ENCODE data around the gene MAP2K6. TPM values are rescaled to one million over a fixed set of nuclear protein-coding genes. Genes with fewer than 3 reads are reported as not detected.

MAP2K6 gene
- total RNA-seq, 2 donors from 2014 or later, result 5.4 to 14.1 TPM

DNA sequence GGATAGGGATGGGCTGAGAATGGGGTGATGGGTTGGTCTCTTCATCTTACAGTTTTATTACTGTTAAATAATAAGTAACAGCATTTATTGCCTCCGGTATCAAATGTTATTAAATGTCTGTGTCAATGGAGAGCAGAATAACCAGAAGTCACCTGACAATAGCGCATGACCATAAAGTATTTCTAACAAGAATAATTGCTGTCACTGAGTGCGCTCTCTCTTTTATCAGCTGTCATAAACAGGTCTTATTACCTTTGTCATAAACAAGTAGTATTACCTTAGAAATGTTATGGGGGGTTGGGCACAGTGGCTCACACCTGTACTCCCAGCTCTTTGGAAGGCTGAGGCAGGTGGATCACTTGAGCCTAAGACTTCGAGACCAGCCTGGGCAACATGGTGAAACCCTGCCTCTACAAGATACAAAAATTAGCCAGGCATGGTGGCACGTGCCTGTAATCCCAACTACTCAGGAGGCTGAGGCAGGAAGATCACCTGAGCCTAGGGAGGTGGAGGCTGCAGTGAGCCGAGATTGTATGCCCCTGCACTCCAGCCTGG, 120.6 kb downstream of the MAP2K6 start:
- no peaks in the 10 kb centered on the region for H3K4me1 ChIP-seq (replicated peaks)
- no peaks in the 10 kb centered on the region for H3K36me3 ChIP-seq
- no peak overlapping the region for H3K4me3 ChIP-seq
- no peak overlapping the region for H3K27ac ChIP-seq
- H3K9me3 ChIP-seq, result no peaks in the 10 kb centered on the region
- no peaks in the 10 kb centered on the region for H3K27me3 ChIP-seq (replicated peaks; ENCODE audit: insufficient read depth)
- 71% methylated on average over 6 of the region's 6 CpGs for WGBS
- intact Hi-C loops (cut with DNase I), result no loop called here
- DNase-seq (ENCODE audit: low spot score), result no peak
- TF ChIP-seq CTCF (IDR thresholded peaks at IDR 0.05), result no peak
- TF ChIP-seq POLR2AphosphoS5 (IDR thresholded peaks at IDR 0.05), result no peak
- TF ChIP-seq POLR2A (IDR thresholded peaks at IDR 0.05), result no peak

- DNase-seq (ENCODE audit: low spot score), result no peak
- no peaks in the 10 kb centered on the region for H3K36me3 ChIP-seq
- H3K27ac ChIP-seq, result no peak overlapping the region
- intact Hi-C loops (cut with DNase I), result no loop called here
- H3K4me3 ChIP-seq, result no peak overlapping the region
- H3K9me3 ChIP-seq, result no peaks in the 10 kb centered on the region
- 92% methylated on average over 2 of the region's 2 CpGs for WGBS
- TF ChIP-seq POLR2A (IDR thresholded peaks at IDR 0.05) (no peak), POLR2AphosphoS5 (IDR thresholded peaks at IDR 0.05) (no peak), CTCF (IDR thresholded peaks at IDR 0.05) (no peak)
- no peaks in the 10 kb centered on the region for H3K4me1 ChIP-seq (replicated peaks)
- no peaks in the 10 kb centered on the region for H3K27me3 ChIP-seq (replicated peaks; ENCODE audit: insufficient read depth)
Measured at GRCh38 chr17:69538795-69539194, 124.3 kb downstream of the MAP2K6 start.

DNA sequence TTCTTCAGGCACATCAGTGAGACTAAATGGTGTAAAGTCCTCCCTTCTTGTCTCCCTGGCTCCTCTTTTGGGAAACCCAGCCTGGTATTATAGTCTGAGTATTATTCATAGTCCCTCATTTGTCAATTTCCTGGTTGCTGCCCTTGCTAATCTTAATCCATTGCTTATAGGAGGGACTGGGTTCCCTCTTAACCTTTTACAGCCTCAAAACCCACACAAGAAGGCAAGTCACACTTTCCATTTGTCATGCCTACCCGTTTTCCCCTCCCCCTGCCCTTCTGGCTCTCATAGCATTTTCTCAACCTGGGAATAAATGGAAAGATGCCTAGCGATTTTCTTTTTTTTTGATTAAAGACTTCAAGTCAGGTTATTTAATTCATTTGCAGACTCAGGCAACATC, 124.8 kb downstream of the MAP2K6 start:
- no peaks in the 10 kb centered on the region for H3K27me3 ChIP-seq (replicated peaks; ENCODE audit: insufficient read depth)

DNA sequence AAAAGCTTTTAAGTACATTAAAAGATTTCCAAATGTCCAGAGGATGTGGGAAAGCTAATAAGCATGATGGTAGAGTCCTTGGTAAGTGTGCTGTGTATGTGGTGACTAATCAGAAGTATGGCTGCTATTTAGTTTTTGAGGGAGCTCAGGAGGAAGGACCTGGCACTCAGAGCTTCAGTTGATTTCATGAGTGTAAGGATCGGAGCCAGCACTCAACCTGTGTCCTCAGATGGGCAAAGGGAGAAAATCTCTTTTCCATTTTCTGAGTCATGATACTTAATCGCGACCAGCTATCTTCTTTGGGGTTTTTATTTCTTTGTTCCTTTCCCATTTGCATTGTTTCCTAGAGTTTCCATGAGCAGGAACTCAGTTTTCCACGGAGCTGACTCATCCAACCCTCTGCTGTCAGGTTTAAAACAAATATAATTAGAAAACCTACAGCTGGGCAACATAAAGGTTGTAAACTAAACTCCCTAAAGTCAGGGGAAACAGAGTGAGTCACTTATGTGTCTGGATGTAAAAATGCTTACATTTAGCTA, 125.4 kb downstream of the MAP2K6 start:
- H3K36me3 ChIP-seq, result no peaks in the 10 kb centered on the region
- 64% methylated on average over 4 of the region's 4 CpGs for WGBS
- H3K27me3 ChIP-seq (replicated peaks; ENCODE audit: insufficient read depth), result no peaks in the 10 kb centered on the region
- TF ChIP-seq CTCF (IDR thresholded peaks at IDR 0.05), result no peak
- TF ChIP-seq POLR2AphosphoS5 (IDR thresholded peaks at IDR 0.05), result no peak
- no peak for TF ChIP-seq POLR2A (IDR thresholded peaks at IDR 0.05)
- DNase-seq (ENCODE audit: low spot score), result no peak
- H3K4me1 ChIP-seq (replicated peaks), result no peaks in the 10 kb centered on the region
- intact Hi-C loops (cut with DNase I), result no loop called here
- no peak overlapping the region for H3K27ac ChIP-seq
- no peaks in the 10 kb centered on the region for H3K9me3 ChIP-seq
- no peak overlapping the region for H3K4me3 ChIP-seq

More for the DNA sequence above, 124.8 kb downstream of the MAP2K6 start:
- no peaks in the 10 kb centered on the region for H3K4me1 ChIP-seq (replicated peaks)
- WGBS, result 86% methylated on average over 2 of the region's 2 CpGs
- H3K27ac ChIP-seq, result no peak overlapping the region
- no peaks in the 10 kb centered on the region for H3K9me3 ChIP-seq
- H3K4me3 ChIP-seq, result no peak overlapping the region
- TF ChIP-seq POLR2AphosphoS5 (IDR thresholded peaks at IDR 0.05) (no peak), CTCF (IDR thresholded peaks at IDR 0.05) (no peak), POLR2A (IDR thresholded peaks at IDR 0.05) (no peak)
- DNase-seq (ENCODE audit: low spot score), result no peak
- intact Hi-C loops (cut with DNase I), result no loop called here
- no peaks in the 10 kb centered on the region for H3K36me3 ChIP-seq

GRCh38 chr17:69540356-69540755, 125.9 kb downstream of the MAP2K6 start:
- TF ChIP-seq POLR2AphosphoS5 (IDR thresholded peaks at IDR 0.05) (no peak), CTCF (IDR thresholded peaks at IDR 0.05) (no peak)
- Histone ChIP-seq H3K36me3 (no peaks in the 10 kb centered on the region), H3K27me3 (replicated peaks; ENCODE audit: insufficient read depth) (no peaks in the 10 kb centered on the region), H3K27ac (no peak overlapping the region), H3K4me1 (replicated peaks) (no peaks in the 10 kb centered on the region), H3K4me3 (no peak overlapping the region), H3K9me3 (no peaks in the 10 kb centered on the region)
- 88% methylated on average over 2 of the region's 2 CpGs for WGBS
- DNase-seq (ENCODE audit: low spot score), result no peak
- intact Hi-C loops (cut with DNase I), result no loop called here
